K562 (cell line): Measurements from ENCODE around the gene ANKRD27. TPM values are rescaled to one million over a fixed set of nuclear protein-coding genes. Genes with fewer than 3 reads are reported as not detected.

ENCODE experiments used
- DMBX1 ChIP-seq: fragments of 250-450 bp; sonication (Bioruptor Pico); IDR thresholded peaks from 2 replicates; pipeline ENCODE4 v1.8.0; 2022; ENCODE audit warnings: inconsistent platforms, mild to moderate bottlenecking, moderate library complexity, borderline replicate concordance
- GABPB2 ChIP-seq: fragments of 250-450 bp; sonication (Bioruptor Pico); conservative IDR thresholded peaks from 2 replicates; pipeline ENCODE4 v1.5.1; 2021; ENCODE audit warnings: mild to moderate bottlenecking
- HDAC2 ChIP-seq: fragments of 450-650 bp; IDR thresholded peaks from 2 replicates; pipeline ENCODE4 v1.6.1; 2016; ENCODE audit warnings: mild to moderate bottlenecking
- HSF4 ChIP-seq: fragments of 250-450 bp; sonication (Bioruptor Pico); IDR thresholded peaks from 2 replicates; pipeline ENCODE4 v2.1.2; 2022; ENCODE audit warnings: mild to moderate bottlenecking, moderate library complexity, borderline replicate concordance
- KDM5B ChIP-seq: fragments of 200-600 bp; sonication (generic); IDR thresholded peaks from 2 replicates; pipeline ENCODE4 v1.6.1; 2012; ENCODE audit warnings: low read depth, mild to moderate bottlenecking, moderate library complexity, low read length, control low read depth, inconsistent platforms; ENCODE audit not compliant: insufficient replicate concordance
- MCM2 ChIP-seq: fragments of 450-650 bp; IDR thresholded peaks from 2 replicates; pipeline ENCODE4 v1.6.1; 2017; ENCODE audit warnings: low read depth, mild to moderate bottlenecking
- MTA1 ChIP-seq: fragments of 450-650 bp; IDR thresholded peaks from 2 replicates; pipeline ENCODE4 v1.6.1; 2017; ENCODE audit warnings: borderline replicate concordance
- RBM39 ChIP-seq: fragments of 200-400 bp; formaldehyde crosslinking; optimal IDR thresholded peaks from 2 replicates; pipeline ENCODE3; 2018; ENCODE audit warnings: low read depth, low read length
- SP2 ChIP-seq: IDR thresholded peaks from 2 replicates; pipeline ENCODE4 v1.6.1; 2011; ENCODE audit warnings: mild to moderate bottlenecking, low read depth, low read length, moderate library complexity; ENCODE audit not compliant: poor library complexity, severe bottlenecking; ENCODE audit errors: extremely low read depth
- SRSF3 ChIP-seq: fragments of 200-400 bp; formaldehyde crosslinking; IDR thresholded peaks from 2 replicates; pipeline ENCODE4 v1.6.1; 2016; ENCODE audit warnings: mild to moderate bottlenecking, low read length, moderate library complexity; ENCODE audit not compliant: insufficient read depth
- ZBED1 ChIP-seq: IDR thresholded peaks from 2 replicates; pipeline ENCODE4 v1.6.1; 2014
- ZNF436 ChIP-seq: fragments of 250-450, 450-650 bp; sonication (Bioruptor Pico); formaldehyde crosslinking; IDR thresholded peaks from 2 replicates; pipeline ENCODE4 v1.7.0; 2020; ENCODE audit warnings: mild to moderate bottlenecking
- ZNF584 ChIP-seq: fragments of 200-800 bp; sonication (Bioruptor generic); IDR thresholded peaks from 2 replicates; pipeline ENCODE4 v1.6.1; 2016; ENCODE audit warnings: low read depth, mild to moderate bottlenecking, missing genetic modification characterization, missing compliant biosample characterization
- ZNF77 ChIP-seq: fragments of 250-450 bp; sonication (Bioruptor Pico); IDR thresholded peaks from 2 replicates; pipeline ENCODE4 v1.5.0; 2020
- polyA plus RNA-seq, 8 experiments: library from polyadenylated mRNA; depleted of rRNA in 4 of 8; stranded (reverse) in 5 of 8; unstranded in 3 of 8; fragments of >200 nt; fragmentation: Nextera tagmentation in 2 of 8; fragmentation: Illumina TruSeq in 1 of 8; extraction: Ambion mirVana in 2 of 8; extraction: Trizol in 1 of 8; gene quantifications; 2 replicates each; pipeline versions ENCODE4 v1.2.1 to v1.2.3, GENCODE V29; 2011 to 2014; ENCODE audit warnings: inconsistent platforms in 1 of 8, missing spikeins in 1 of 8
- total RNA-seq, 7 experiments: library from RNA; depleted of rRNA in 6 of 7; stranded (reverse); fragments of >200 nt in 6 of 7; fragmentation: Illumina TruSeq in 2 of 7; extraction: Trizol in 2 of 7; gene quantifications; 2 replicates each; pipeline versions ENCODE4 v1.2.1 to v1.2.3, GENCODE V29; 2011 to 2021; ENCODE audit warnings: low replicate concordance in 1 of 7
- TF ChIP-seq, protein P1 (sequence below): fragments of 450-650 bp; IDR thresholded peaks from 2 replicates; pipeline ENCODE4 v1.6.1; 2017; ENCODE audit warnings: antibody characterized with exemption, mild to moderate bottlenecking
- TF ChIP-seq, protein P2 (sequence below): fragments of 450-650 bp; IDR thresholded peaks from 2 replicates; pipeline ENCODE4 v1.6.1; 2014; ENCODE audit warnings: low read depth, mild to moderate bottlenecking, moderate library complexity, borderline replicate concordance
- TF ChIP-seq, protein P3 (sequence below): fragments of 200-800 bp; sonication (Bioruptor generic); IDR thresholded peaks from 2 replicates; pipeline ENCODE4 v1.6.1; 2017; ENCODE audit warnings: missing genetic modification characterization, missing compliant biosample characterization
- TF ChIP-seq, protein P4 (sequence below): sonication (generic); formaldehyde crosslinking; IDR thresholded peaks from 2 replicates; pipeline ENCODE4 v1.8.0; 2022; ENCODE audit warnings: mild to moderate bottlenecking, missing genetic modification reagents

Gene ANKRD27
- total and polyA plus RNA-seq, 9 of the 15 experiments (the other 6 are each of a cell fraction or from before 2014, with no cell fraction given): 5.3 to 71.3 (median 54.2) TPM

DNA sequence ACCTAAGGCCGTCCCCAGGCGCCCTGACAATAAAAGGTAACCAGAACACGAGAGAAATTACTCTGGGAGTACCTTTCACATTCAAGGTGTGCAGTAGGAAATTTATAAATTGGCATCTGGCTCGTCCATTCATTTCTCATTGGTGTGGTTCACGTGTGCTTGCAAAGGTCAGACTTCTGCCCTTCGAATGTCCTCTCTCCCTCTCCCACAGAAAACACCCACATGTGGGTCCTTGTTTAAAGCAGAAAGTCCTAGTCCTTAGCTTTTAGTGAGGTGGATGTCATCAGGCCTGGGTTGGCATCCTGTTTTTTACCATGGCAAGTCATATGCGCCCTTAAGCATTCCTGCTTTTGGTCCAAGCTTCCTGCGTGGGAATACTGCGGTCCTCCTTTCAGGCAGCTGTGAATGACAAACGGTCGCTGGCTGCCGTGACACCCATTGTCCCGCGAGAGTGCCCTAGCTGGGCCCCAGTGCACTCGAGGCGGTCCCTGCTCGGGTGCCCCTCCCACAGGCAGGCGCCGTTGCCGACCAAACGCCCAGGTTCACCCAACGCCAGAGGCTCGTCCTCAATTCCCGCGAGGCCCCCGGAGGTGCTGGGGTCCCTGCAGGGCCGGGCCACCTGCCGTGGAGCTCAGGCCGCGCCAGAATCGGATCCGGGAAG lies 16.4 kb upstream of the ANKRD27 start, which contains the start of gene NUDT19 (continued):
- TF ChIP-seq, protein P1, sequence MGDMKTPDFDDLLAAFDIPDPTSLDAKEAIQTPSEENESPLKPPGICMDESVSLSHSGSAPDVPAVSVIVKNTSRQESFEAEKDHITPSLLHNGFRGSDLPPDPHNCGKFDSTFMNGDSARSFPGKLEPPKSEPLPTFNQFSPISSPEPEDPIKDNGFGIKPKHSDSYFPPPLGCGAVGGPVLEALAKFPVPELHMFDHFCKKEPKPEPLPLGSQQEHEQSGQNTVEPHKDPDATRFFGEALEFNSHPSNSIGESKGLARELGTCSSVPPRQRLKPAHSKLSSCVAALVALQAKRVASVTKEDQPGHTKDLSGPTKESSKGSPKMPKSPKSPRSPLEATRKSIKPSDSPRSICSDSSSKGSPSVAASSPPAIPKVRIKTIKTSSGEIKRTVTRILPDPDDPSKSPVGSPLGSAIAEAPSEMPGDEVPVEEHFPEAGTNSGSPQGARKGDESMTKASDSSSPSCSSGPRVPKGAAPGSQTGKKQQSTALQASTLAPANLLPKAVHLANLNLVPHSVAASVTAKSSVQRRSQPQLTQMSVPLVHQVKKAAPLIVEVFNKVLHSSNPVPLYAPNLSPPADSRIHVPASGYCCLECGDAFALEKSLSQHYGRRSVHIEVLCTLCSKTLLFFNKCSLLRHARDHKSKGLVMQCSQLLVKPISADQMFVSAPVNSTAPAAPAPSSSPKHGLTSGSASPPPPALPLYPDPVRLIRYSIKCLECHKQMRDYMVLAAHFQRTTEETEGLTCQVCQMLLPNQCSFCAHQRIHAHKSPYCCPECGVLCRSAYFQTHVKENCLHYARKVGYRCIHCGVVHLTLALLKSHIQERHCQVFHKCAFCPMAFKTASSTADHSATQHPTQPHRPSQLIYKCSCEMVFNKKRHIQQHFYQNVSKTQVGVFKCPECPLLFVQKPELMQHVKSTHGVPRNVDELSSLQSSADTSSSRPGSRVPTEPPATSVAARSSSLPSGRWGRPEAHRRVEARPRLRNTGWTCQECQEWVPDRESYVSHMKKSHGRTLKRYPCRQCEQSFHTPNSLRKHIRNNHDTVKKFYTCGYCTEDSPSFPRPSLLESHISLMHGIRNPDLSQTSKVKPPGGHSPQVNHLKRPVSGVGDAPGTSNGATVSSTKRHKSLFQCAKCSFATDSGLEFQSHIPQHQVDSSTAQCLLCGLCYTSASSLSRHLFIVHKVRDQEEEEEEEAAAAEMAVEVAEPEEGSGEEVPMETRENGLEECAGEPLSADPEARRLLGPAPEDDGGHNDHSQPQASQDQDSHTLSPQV: no peak
- TF ChIP-seq KDM5B (peak; percentile 33), RBM39 (no peak), ZNF436 (CRISPR knock-in tag) (no peak), ZNF584 (CRISPR knock-in tag) (0 out of 2 replicates have a peak, but pooled peaks have one; percentile 58), MTA1 (no peak; the same call in 1 of the 2 replicates), DMBX1 (no peak), GABPB2 (no peak), SP2 (no peak), MCM2 (no peak), HSF4 (CRISPR knock-in tag) (no peak), ZBED1 (peak; percentile 69; the same call in 1 of the 2 replicates), SRSF3 (no peak), ZNF77 (CRISPR knock-in tag) (no peak), HDAC2 (peak; percentile 77)
- TF ChIP-seq, protein P2, sequence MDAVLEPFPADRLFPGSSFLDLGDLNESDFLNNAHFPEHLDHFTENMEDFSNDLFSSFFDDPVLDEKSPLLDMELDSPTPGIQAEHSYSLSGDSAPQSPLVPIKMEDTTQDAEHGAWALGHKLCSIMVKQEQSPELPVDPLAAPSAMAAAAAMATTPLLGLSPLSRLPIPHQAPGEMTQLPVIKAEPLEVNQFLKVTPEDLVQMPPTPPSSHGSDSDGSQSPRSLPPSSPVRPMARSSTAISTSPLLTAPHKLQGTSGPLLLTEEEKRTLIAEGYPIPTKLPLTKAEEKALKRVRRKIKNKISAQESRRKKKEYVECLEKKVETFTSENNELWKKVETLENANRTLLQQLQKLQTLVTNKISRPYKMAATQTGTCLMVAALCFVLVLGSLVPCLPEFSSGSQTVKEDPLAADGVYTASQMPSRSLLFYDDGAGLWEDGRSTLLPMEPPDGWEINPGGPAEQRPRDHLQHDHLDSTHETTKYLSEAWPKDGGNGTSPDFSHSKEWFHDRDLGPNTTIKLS: no peak
- TF ChIP-seq, protein P3, sequence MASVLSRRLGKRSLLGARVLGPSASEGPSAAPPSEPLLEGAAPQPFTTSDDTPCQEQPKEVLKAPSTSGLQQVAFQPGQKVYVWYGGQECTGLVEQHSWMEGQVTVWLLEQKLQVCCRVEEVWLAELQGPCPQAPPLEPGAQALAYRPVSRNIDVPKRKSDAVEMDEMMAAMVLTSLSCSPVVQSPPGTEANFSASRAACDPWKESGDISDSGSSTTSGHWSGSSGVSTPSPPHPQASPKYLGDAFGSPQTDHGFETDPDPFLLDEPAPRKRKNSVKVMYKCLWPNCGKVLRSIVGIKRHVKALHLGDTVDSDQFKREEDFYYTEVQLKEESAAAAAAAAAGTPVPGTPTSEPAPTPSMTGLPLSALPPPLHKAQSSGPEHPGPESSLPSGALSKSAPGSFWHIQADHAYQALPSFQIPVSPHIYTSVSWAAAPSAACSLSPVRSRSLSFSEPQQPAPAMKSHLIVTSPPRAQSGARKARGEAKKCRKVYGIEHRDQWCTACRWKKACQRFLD: no peak
- TF ChIP-seq, protein P4, sequence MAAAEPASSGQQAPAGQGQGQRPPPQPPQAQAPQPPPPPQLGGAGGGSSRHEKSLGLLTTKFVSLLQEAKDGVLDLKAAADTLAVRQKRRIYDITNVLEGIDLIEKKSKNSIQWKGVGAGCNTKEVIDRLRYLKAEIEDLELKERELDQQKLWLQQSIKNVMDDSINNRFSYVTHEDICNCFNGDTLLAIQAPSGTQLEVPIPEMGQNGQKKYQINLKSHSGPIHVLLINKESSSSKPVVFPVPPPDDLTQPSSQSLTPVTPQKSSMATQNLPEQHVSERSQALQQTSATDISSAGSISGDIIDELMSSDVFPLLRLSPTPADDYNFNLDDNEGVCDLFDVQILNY (CRISPR knock-in tag): no peak
